ENCODE measurements around the gene ARHGAP24. TPM values are rescaled to one million over a fixed set of nuclear protein-coding genes. Genes with fewer than 3 reads are reported as not detected.

ARHGAP24 gene
- total and polyA plus RNA-seq, 10 of the 15 experiments (the other 5 are each of a cell fraction or from before 2014, with no cell fraction given) = 0.10 to 4.2 (median 0.52) TPM

GRCh38 chr4:85829276-85830051 lies 354.5 kb downstream of the ARHGAP24 start (continued):
- TF ChIP-seq BHLHE40 (IDR thresholded peaks at IDR 0.05; ENCODE audit: borderline replicate concordance in 1 of 2, low read depth in 2 of 2, low read length in 1 of 2) = no peak

- in situ Hi-C loops (cut with MboI) (no loop called here), intact Hi-C loops (cut with micrococcal nuclease; ENCODE audit: unreplicated experiment) (no loop called here)
- POLR2A ChIA-PET = interaction anchor here (0.6 kb wide), 1 partner anchor 33 kb away, joined by 3 read pairs; no protein-coding TSS in a partner anchor
- H3K79me2 ChIP-seq (ENCODE audit: control insufficient read depth, insufficient read depth, low read length) = no peaks in the 10 kb centered on the region
- SMC1A ChIA-PET (ENCODE audit: uncharacterized antibody, unreplicated experiment) = no interaction called here
- H2AFZ ChIP-seq (ENCODE audit: control insufficient read depth, low read depth, low read length) = no peak overlapping the region
- RAD21 ChIA-PET (ENCODE audit: unreplicated experiment) = no interaction called here
- H3K9me3 ChIP-seq (replicated peaks; ENCODE audit: control insufficient read depth, insufficient read depth, low read length) = no peaks in the 10 kb centered on the region
- H3K36me3 ChIP-seq (ENCODE audit: control insufficient read depth in 2 of 2, insufficient read depth in 2 of 2, low read length in 1 of 2) = no peaks in the 10 kb centered on the region
- TF ChIP-seq CEBPZ (IDR thresholded peaks at IDR 0.05; ENCODE audit: low read depth, low read length) = no peak
- TF ChIP-seq WRNIP1 (IDR thresholded peaks at IDR 0.05; ENCODE audit: borderline replicate concordance, low read depth, low read length) = no peak
- TF ChIP-seq MYB (IDR thresholded peaks at IDR 0.05; ENCODE audit: borderline replicate concordance, low read depth, low read length) = no peak
- H4K20me1 ChIP-seq (ENCODE audit: control insufficient read depth, insufficient read depth) = no peaks in the 10 kb centered on the region
- H3K4me1 ChIP-seq (ENCODE audit: control insufficient read depth, insufficient read depth, low read length) = no peaks in the 10 kb centered on the region
- no peak for FAIRE-seq
- CTCF ChIA-PET = no interaction called here
- no peak overlapping the region for H3K4me2 ChIP-seq (ENCODE audit: control insufficient read depth, insufficient read depth)
- no peak overlapping the region for H3K9ac ChIP-seq (ENCODE audit: control insufficient read depth, insufficient read depth, low read length)
- WGBS (ENCODE audit: insufficient coverage, insufficient replicate concordance, low lambda C conversion rate, missing lambda C conversion rate) = 22% methylated on average over 3 of the region's 3 CpGs
- no peak overlapping the region for H3K4me3 ChIP-seq
- no peaks in the 10 kb centered on the region for H3K27me3 ChIP-seq (replicated peaks in 1 of 2; ENCODE audit: control insufficient read depth in 2 of 2, insufficient read depth in 2 of 2, low read length in 1 of 2)
- ATAC-seq = no peak
- no peak for DNase-seq (ENCODE audit: low read depth, low spot score)
- H3K27ac ChIP-seq (ENCODE audit: control insufficient read depth, insufficient read depth) = no peak overlapping the region
- BruUV-seq (replicated peaks) = no TSS peak
These were observed 356.7 kb downstream of the ARHGAP24 start for GRCh38 chr4:85831647-85832046.
